HepG2 (cell line): ENCODE data around the gene POLA2. TPM values are rescaled to one million over a fixed set of nuclear protein-coding genes. Genes with fewer than 3 reads are reported as not detected.

Experiments
- HMG20B ChIP-seq: conservative IDR thresholded peaks from 2 replicates; pipeline ENCODE4 v1.6.1; 2016; ENCODE audit warnings: missing genetic modification reagents, missing compliant biosample characterization
- ISL2 ChIP-seq: sonication (generic); formaldehyde crosslinking; IDR thresholded peaks from 2 replicates; pipeline ENCODE4 v1.5.0; 2020; ENCODE audit warnings: missing genetic modification reagents
- KDM6A ChIP-seq: IDR thresholded peaks from 2 replicates; pipeline ENCODE4 v1.6.1; 2016; ENCODE audit warnings: low read depth
- KLF15 ChIP-seq: sonication (generic); formaldehyde crosslinking; IDR thresholded peaks from 2 replicates; pipeline ENCODE4 v1.8.1; 2023; ENCODE audit warnings: borderline replicate concordance, mild to moderate bottlenecking, inconsistent platforms, missing genetic modification reagents, mixed read lengths
- MTF2 ChIP-seq: sonication (generic); formaldehyde crosslinking; IDR thresholded peaks from 2 replicates; pipeline ENCODE4 v1.5.0; 2020; ENCODE audit warnings: missing genetic modification reagents, borderline replicate concordance
- MYNN ChIP-seq: sonication (generic); formaldehyde crosslinking; IDR thresholded peaks from 2 replicates; pipeline ENCODE4 v1.4.0; 2020; ENCODE audit warnings: mild to moderate bottlenecking, low read depth, missing genetic modification reagents
- NFE2 ChIP-seq: sonication (generic); formaldehyde crosslinking; IDR thresholded peaks from 2 replicates; pipeline ENCODE4 v1.4.0; 2020; ENCODE audit warnings: missing genetic modification reagents
- POLR2G ChIP-seq: fragments of 200-400 bp; formaldehyde crosslinking; IDR thresholded peaks from 2 replicates; pipeline ENCODE4 v1.6.1; 2018; ENCODE audit warnings: mild to moderate bottlenecking, low read depth, low read length, moderate library complexity
- RAD21 ChIP-seq: fragments of 450-650 bp; formaldehyde crosslinking; IDR thresholded peaks from 2 replicates; pipeline ENCODE4 v1.5.0; 2020; ENCODE audit warnings: mild to moderate bottlenecking
- SRY ChIP-seq: sonication (generic); formaldehyde crosslinking; IDR thresholded peaks from 2 replicates; pipeline ENCODE4 v1.8.0; 2022; ENCODE audit warnings: mild to moderate bottlenecking, missing genetic modification reagents
- ZBTB10 ChIP-seq: sonication (generic); formaldehyde crosslinking; IDR thresholded peaks from 2 replicates; pipeline ENCODE4 v1.4.0; 2020; ENCODE audit warnings: missing genetic modification reagents, borderline replicate concordance
- ZFAT ChIP-seq: sonication (generic); formaldehyde crosslinking; conservative IDR thresholded peaks from 2 replicates; pipeline ENCODE4 v1.8.1; 2023; ENCODE audit warnings: missing genetic modification reagents, inconsistent platforms
- ZNF207 ChIP-seq: fragments of 450-650 bp; IDR thresholded peaks from 2 replicates; pipeline ENCODE4 v1.6.1; 2016; ENCODE audit warnings: antibody characterized with exemption, borderline replicate concordance
- ZNF460 ChIP-seq: sonication (generic); formaldehyde crosslinking; IDR thresholded peaks from 2 replicates; pipeline ENCODE4 v1.5.1; 2020; ENCODE audit warnings: missing genetic modification reagents, mild to moderate bottlenecking, borderline replicate concordance
- ZNF562 ChIP-seq: sonication (generic); formaldehyde crosslinking; IDR thresholded peaks from 2 replicates; pipeline ENCODE4 v1.8.0; 2022; ENCODE audit warnings: missing genetic modification reagents, borderline replicate concordance
- ZNF577 ChIP-seq: sonication (generic); formaldehyde crosslinking; IDR thresholded peaks from 2 replicates; pipeline ENCODE4 v1.4.0; 2020; ENCODE audit warnings: mild to moderate bottlenecking, low read depth, missing genetic modification reagents, borderline replicate concordance
- ZNF580 ChIP-seq: IDR thresholded peaks from 2 replicates; pipeline ENCODE4 v1.6.1; 2016; ENCODE audit warnings: low read depth, borderline replicate concordance
- ZNF768 ChIP-seq: sonication (generic); formaldehyde crosslinking; IDR thresholded peaks from 2 replicates; pipeline ENCODE4 v1.4.0; 2020; ENCODE audit warnings: missing genetic modification reagents
- ZNF775 ChIP-seq: sonication (generic); formaldehyde crosslinking; IDR thresholded peaks from 2 replicates; pipeline ENCODE4 v1.4.0; 2020; ENCODE audit warnings: missing genetic modification reagents, mild to moderate bottlenecking, moderate library complexity, borderline replicate concordance
- ZNF781 ChIP-seq: sonication (generic); formaldehyde crosslinking; IDR thresholded peaks from 2 replicates; pipeline ENCODE4 v1.5.1; 2020; ENCODE audit warnings: borderline replicate concordance, mild to moderate bottlenecking, missing genetic modification reagents; ENCODE audit errors: not compliant biosample characterization
- ZSCAN12 ChIP-seq: sonication (generic); formaldehyde crosslinking; IDR thresholded peaks from 2 replicates; pipeline ENCODE4 v1.9.0; 2021; ENCODE audit warnings: mild to moderate bottlenecking, missing genetic modification reagents
- ZSCAN30 ChIP-seq: sonication (generic); formaldehyde crosslinking; IDR thresholded peaks from 2 replicates; pipeline ENCODE4 v1.5.0; 2020; ENCODE audit warnings: mild to moderate bottlenecking, missing genetic modification reagents
- polyA plus RNA-seq, 8 experiments: library from polyadenylated mRNA; depleted of rRNA in 3 of 8; stranded (reverse) in 7 of 8; unstranded in 1 of 8; fragments of >200 nt; fragmentation: Illumina TruSeq in 4 of 8; extraction: Trizol in 4 of 8; gene quantifications; 2 replicates each; pipeline versions ENCODE4 v1.2.1 to v1.2.3, GENCODE V29; 2011 to 2016; ENCODE audit warnings: low read depth in 4 of 8, missing spikeins in 1 of 8, mixed read lengths in 1 of 8; ENCODE audit not compliant: insufficient read depth in 1 of 8
- total RNA-seq, 5 experiments: library from RNA; depleted of rRNA; stranded (reverse); fragments of >200 nt; fragmentation: Illumina TruSeq; extraction: Trizol; gene quantifications; 2 replicates each; pipeline ENCODE4 v1.2.3, GENCODE V29; 2016; ENCODE audit warnings: low read depth in 1 of 5
- TF ChIP-seq, protein P1 (sequence below): sonication (generic); formaldehyde crosslinking; IDR thresholded peaks from 2 replicates; pipeline ENCODE4 v1.5.0; 2020; ENCODE audit warnings: missing genetic modification reagents
- TF ChIP-seq, protein P2 (sequence below): sonication (generic); formaldehyde crosslinking; IDR thresholded peaks from 2 replicates; pipeline ENCODE4 v1.4.0; 2020; ENCODE audit warnings: missing genetic modification reagents, borderline replicate concordance

POLA2 gene
- total and polyA plus RNA-seq, 2 of the 13 experiments (the other 11 are each of a cell fraction or from before 2014, with no cell fraction given), result 9.7 to 15.6 TPM

DNA sequence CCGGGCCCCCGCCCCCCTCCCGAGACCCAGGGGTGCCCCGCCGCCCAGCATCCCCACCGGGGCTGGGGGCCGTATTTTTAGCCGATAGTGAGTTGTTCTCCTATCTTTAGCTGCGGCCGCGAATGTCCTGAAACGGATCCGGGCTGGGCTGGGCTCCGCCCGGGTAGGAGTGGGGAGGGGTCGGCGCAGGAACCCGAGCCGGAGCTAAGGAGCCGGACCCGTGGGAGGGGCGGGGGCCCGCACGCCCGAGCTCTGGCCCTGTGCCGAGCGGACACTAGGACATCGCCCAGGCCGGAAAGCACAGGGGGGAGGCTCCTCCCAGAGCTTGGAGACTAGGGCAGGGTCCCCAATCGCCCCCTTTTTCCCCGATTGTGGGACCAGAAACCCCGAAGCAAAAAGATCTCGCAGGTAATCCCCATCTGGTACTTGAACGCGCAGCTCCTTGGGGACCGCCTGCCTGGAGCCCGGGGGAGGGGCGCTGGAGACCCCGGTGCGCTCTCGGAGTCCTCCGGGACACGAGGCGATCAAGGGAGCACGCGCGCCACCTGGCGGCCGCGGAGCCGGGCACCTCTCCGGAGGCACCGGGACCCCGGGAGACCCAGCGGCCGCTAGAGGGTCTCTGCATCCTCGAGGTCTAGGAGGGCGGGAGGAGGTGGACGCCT, 53.6 kb downstream of the POLA2 start (continued):
- TF ChIP-seq, protein P1, sequence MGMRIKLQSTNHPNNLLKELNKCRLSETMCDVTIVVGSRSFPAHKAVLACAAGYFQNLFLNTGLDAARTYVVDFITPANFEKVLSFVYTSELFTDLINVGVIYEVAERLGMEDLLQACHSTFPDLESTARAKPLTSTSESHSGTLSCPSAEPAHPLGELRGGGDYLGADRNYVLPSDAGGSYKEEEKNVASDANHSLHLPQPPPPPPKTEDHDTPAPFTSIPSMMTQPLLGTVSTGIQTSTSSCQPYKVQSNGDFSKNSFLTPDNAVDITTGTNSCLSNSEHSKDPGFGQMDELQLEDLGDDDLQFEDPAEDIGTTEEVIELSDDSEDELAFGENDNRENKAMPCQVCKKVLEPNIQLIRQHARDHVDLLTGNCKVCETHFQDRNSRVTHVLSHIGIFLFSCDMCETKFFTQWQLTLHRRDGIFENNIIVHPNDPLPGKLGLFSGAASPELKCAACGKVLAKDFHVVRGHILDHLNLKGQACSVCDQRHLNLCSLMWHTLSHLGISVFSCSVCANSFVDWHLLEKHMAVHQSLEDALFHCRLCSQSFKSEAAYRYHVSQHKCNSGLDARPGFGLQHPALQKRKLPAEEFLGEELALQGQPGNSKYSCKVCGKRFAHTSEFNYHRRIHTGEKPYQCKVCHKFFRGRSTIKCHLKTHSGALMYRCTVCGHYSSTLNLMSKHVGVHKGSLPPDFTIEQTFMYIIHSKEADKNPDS, result peak; percentile 63; the same call in 1 of the 2 replicates
- TF ChIP-seq ZSCAN30 (CRISPR knock-in tag) (no peak), SRY (CRISPR knock-in tag) (no peak), ZSCAN12 (CRISPR knock-in tag) (no peak), ZNF781 (CRISPR knock-in tag) (no peak), KDM6A (CRISPR knock-in tag) (no peak), ZNF577 (CRISPR knock-in tag) (no peak), ZNF775 (no peak), ZNF768 (CRISPR knock-in tag) (peak; percentile 75; the same call in 1 of the 2 replicates), ZNF562 (CRISPR knock-in tag) (no peak), NFE2 (CRISPR knock-in tag) (no peak), KLF15 (CRISPR knock-in tag) (no peak), RAD21 (CRISPR knock-in tag) (peak; percentile 99), ZFAT (CRISPR knock-in tag) (0 out of 2 replicates have a peak, but pooled peaks have one; percentile 24), ZNF207 (no peak), ISL2 (CRISPR knock-in tag) (peak; percentile 69; the same call in 1 of the 2 replicates), ZNF580 (peak; percentile 73; the same call in 1 of the 2 replicates), ZNF460 (CRISPR knock-in tag) (no peak), ZBTB10 (CRISPR knock-in tag) (no peak), MYNN (CRISPR knock-in tag) (no peak), MTF2 (CRISPR knock-in tag) (peak; percentile 50; the same call in 1 of the 2 replicates), POLR2G (0 out of 2 replicates have a peak, but pooled peaks have one; percentile 4), HMG20B (0 out of 2 replicates have a peak, but pooled peaks have one; percentile 27)
- TF ChIP-seq, protein P2, sequence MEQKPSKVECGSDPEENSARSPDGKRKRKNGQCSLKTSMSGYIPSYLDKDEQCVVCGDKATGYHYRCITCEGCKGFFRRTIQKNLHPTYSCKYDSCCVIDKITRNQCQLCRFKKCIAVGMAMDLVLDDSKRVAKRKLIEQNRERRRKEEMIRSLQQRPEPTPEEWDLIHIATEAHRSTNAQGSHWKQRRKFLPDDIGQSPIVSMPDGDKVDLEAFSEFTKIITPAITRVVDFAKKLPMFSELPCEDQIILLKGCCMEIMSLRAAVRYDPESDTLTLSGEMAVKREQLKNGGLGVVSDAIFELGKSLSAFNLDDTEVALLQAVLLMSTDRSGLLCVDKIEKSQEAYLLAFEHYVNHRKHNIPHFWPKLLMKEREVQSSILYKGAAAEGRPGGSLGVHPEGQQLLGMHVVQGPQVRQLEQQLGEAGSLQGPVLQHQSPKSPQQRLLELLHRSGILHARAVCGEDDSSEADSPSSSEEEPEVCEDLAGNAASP, result peak; percentile 60; the same call in 1 of the 2 replicates
